SJCRH30 (cell line): ENCODE measurements around the gene CERT1. TPM values are rescaled to one million over a fixed set of nuclear protein-coding genes. Genes with fewer than 3 reads are reported as not detected.

Experiments used
- total RNA-seq: library from RNA; depleted of rRNA; stranded (reverse); fragments of >200 nt; shearing (Covaris generic); gene quantifications from 2 replicates; pipeline ENCODE4 v1.2.3, GENCODE V29; 2014; rRNA removed

Gene CERT1
- total RNA-seq, 1 experiment from 2014 or later, result 28.8 TPM

Other genes starting within 250 kb of the CERT1 start
- gene HMGCR, start 174.4 kb downstream of the CERT1 start, total RNA-seq, result 85.6 and 93.6 TPM in 2 replicates
- 23.4 and 27.7 TPM in 2 replicates for gene POLK, start 262 bp upstream of the CERT1 start, total RNA-seq
- gene ANKDD1B, start 99.8 kb upstream of the CERT1 start, total RNA-seq, result 0.18 TPM in 1 of 2 replicates, not detected in the other
- 17.9 and 23.3 TPM in 2 replicates for gene POC5, start 205.8 kb upstream of the CERT1 start, total RNA-seq